ENCODE measurements around the gene PPP4R1. TPM values are rescaled to one million over a fixed set of nuclear protein-coding genes. Genes with fewer than 3 reads are reported as not detected.

Gene PPP4R1
- total RNA-seq, 1 experiment from 2014 or later, result 66.7 TPM

DNA sequence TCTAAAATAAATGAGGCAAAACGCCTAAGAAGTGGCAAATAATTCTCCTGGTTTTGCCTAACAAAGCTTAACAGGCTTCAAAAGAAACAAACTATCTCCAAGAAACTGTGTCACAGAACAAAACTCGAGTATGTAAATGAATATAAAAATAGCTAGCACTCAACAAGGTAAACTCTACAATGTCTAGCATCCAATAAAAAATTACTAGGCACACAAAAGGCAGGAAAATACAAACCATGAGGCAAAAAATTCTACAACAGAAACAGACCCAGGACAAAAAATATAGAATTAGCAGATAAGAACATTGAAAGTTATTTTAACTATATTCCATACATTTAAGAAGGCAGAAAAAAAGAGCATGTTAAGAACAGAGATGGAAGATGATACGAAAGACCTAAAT is 16.8 kb downstream of the PPP4R1 start:
- H3K79me2 ChIP-seq (ENCODE audit: insufficient read depth, low read length), result peaks cover 81% of the 10 kb centered on the region
- intact Hi-C loops (cut with micrococcal nuclease), result no loop called here
- no peaks in the 10 kb centered on the region for H3K27me3 ChIP-seq (ENCODE audit: insufficient read depth, low read length)
- no peak overlapping the region for H3K4me2 ChIP-seq (ENCODE audit: low read length)
- no peaks in the 10 kb centered on the region; the same call in 1 of the 2 replicates for H4K20me1 ChIP-seq (ENCODE audit: insufficient read depth)
- H3K4me1 ChIP-seq (ENCODE audit: control insufficient read depth in 1 of 2, insufficient read depth in 2 of 2, low read length in 2 of 2), result no peaks in the 10 kb centered on the region
- ChIA-PET POLR2A (no interaction called here), CTCF (interaction anchor here (1.3 kb wide), 1 partner anchor 15 kb away, joined by 3 read pairs; no protein-coding TSS in a partner anchor), RAD21 (ENCODE audit: low non-redundant PET in 1 of 2, low total read pairs in 2 of 2, uncharacterized antibody in 2 of 2, unreplicated experiment in 2 of 2) (no interaction called here)
- H3K9me2 ChIP-seq (ENCODE audit: insufficient read depth), result no peaks in the 10 kb centered on the region
- H3K36me3 ChIP-seq (ENCODE audit: control insufficient read depth in 1 of 2, insufficient read depth in 2 of 2, low read length in 2 of 2), result peaks cover 0 to 4% of the 10 kb centered on the region in 2 experiments; a peak in 1 of 4 replicates
- H2AFZ ChIP-seq (ENCODE audit: low read depth, low read length, poor library complexity, severe bottlenecking), result no peak overlapping the region
- no peak overlapping the region for H3K27ac ChIP-seq (ENCODE audit: low read depth, low read length)
- no peak overlapping the region for H3K9ac ChIP-seq (ENCODE audit: low read length)
- no peak overlapping the region for H3K4me3 ChIP-seq (replicated peaks in 1 of 2; ENCODE audit: low read depth in 1 of 2, low read length in 2 of 2)
- BruUV-seq (replicated peaks), result no TSS peak
- TF ChIP-seq, protein P1, sequence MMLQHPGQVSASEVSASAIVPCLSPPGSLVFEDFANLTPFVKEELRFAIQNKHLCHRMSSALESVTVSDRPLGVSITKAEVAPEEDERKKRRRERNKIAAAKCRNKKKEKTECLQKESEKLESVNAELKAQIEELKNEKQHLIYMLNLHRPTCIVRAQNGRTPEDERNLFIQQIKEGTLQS (IDR thresholded peaks at IDR 0.05), result no peak
- peaks cover 7 to 10% of the 10 kb centered on the region in 2 experiments; a peak in 3 of 4 replicates for H3K9me3 ChIP-seq (ENCODE audit: control insufficient read depth in 1 of 2, insufficient read depth in 1 of 2, low read depth in 1 of 2, low read length in 2 of 2)
- DNase-seq (ENCODE audit: low read depth, low spot score), result no peak
- ATAC-seq, result no peak

DNA sequence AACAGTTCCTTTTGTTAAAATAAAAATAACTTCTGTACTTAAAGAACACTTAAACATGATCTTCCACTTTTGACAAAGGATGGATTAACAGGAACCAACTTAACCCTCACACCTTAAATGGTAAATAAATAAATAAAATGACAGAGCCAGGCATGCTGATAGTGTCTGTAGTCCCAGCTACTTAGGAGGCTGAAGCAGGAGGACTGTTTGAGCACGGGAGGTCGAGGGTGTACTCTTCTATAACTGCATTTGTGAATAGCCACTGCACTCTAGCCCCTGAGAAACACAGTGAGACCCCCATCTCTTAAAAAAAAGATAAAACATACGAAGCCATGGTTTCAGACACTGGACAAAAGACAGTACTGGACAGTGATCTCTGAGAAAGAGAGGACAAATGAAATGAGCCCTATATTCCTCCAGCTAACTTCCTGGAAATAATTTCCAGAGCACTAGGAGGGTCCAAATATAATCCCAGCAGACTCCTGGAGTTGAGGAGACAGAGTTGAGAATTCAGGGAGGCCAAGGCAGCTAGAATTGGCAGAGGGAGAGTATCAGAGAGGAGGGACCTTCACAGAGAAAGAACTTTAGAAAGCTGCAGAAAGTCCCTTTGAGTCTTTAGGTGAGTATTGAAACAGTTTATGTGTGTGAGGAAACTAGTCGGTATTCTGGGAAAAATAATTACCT is 17.4 kb downstream of the PPP4R1 start:
- H3K27me3 ChIP-seq (ENCODE audit: insufficient read depth, low read length), result no peaks in the 10 kb centered on the region
- H3K9me3 ChIP-seq (ENCODE audit: control insufficient read depth in 1 of 2, insufficient read depth in 1 of 2, low read depth in 1 of 2, low read length in 2 of 2), result peaks cover 7 to 10% of the 10 kb centered on the region in 2 experiments; a peak in 3 of 4 replicates
- ChIA-PET RAD21 (ENCODE audit: low non-redundant PET in 1 of 2, low total read pairs in 2 of 2, uncharacterized antibody in 2 of 2, unreplicated experiment in 2 of 2) (interaction anchor here in 1 of 2 experiments (1.3 kb wide), 1 partner anchor 22 kb away, joined by 3 read pairs; no protein-coding TSS in a partner anchor), POLR2A (no interaction called here), CTCF (interaction anchor here (1.3 kb wide), 1 partner anchor 15 kb away, joined by 3 read pairs; no protein-coding TSS in a partner anchor)
- no peak overlapping the region for H3K4me2 ChIP-seq (ENCODE audit: low read length)
- H3K4me1 ChIP-seq (ENCODE audit: control insufficient read depth in 1 of 2, insufficient read depth in 2 of 2, low read length in 2 of 2), result no peaks in the 10 kb centered on the region
- no peak overlapping the region for H3K9ac ChIP-seq (ENCODE audit: low read length)
- intact Hi-C loops (cut with micrococcal nuclease), result no loop called here
- H2AFZ ChIP-seq (ENCODE audit: low read depth, low read length, poor library complexity, severe bottlenecking), result no peak overlapping the region
- no peak overlapping the region for H3K27ac ChIP-seq (ENCODE audit: low read depth, low read length)
- no peak overlapping the region for H3K4me3 ChIP-seq (replicated peaks in 1 of 2; ENCODE audit: low read depth in 1 of 2, low read length in 2 of 2)
- BruUV-seq (replicated peaks), result no TSS peak
- no peak for ATAC-seq
- no peaks in the 10 kb centered on the region; the same call in 1 of the 2 replicates for H4K20me1 ChIP-seq (ENCODE audit: insufficient read depth)
- peaks cover 0 to 4% of the 10 kb centered on the region in 2 experiments; a peak in 2 of 4 replicates for H3K36me3 ChIP-seq (ENCODE audit: control insufficient read depth in 1 of 2, insufficient read depth in 2 of 2, low read length in 2 of 2)
- DNase-seq (ENCODE audit: low read depth, low spot score), result no peak
- peaks cover 77% of the 10 kb centered on the region for H3K79me2 ChIP-seq (ENCODE audit: insufficient read depth, low read length)
- H3K9me2 ChIP-seq (ENCODE audit: insufficient read depth), result no peaks in the 10 kb centered on the region
- TF ChIP-seq SIN3A (IDR thresholded peaks at IDR 0.05; ENCODE audit: low read depth) (no peak), FOSL1 (IDR thresholded peaks at IDR 0.05; ENCODE audit: low read depth) (no peak), SRF (IDR thresholded peaks at IDR 0.05; ENCODE audit: low read depth) (no peak), CEBPB (IDR thresholded peaks at IDR 0.05; ENCODE audit: low read depth) (no peak), RAD21 (IDR thresholded peaks at IDR 0.05; ENCODE audit: low read depth) (no peak), YY1 (IDR thresholded peaks at IDR 0.05; ENCODE audit: extremely low read depth, insufficient replicate concordance, low read depth, low read length) (no peak), EGR1 (IDR thresholded peaks at IDR 0.05; ENCODE audit: low read depth) (no peak), EZH2 (IDR thresholded peaks at IDR 0.05) (no peak), POLR2AphosphoS5 (IDR thresholded peaks at IDR 0.05; ENCODE audit: low read depth, low read length) (no peak), POLR2A (IDR thresholded peaks at IDR 0.05; ENCODE audit: borderline replicate concordance, extremely low read depth, insufficient read depth, insufficient read length) (no peak)
- TF ChIP-seq, protein P2, sequence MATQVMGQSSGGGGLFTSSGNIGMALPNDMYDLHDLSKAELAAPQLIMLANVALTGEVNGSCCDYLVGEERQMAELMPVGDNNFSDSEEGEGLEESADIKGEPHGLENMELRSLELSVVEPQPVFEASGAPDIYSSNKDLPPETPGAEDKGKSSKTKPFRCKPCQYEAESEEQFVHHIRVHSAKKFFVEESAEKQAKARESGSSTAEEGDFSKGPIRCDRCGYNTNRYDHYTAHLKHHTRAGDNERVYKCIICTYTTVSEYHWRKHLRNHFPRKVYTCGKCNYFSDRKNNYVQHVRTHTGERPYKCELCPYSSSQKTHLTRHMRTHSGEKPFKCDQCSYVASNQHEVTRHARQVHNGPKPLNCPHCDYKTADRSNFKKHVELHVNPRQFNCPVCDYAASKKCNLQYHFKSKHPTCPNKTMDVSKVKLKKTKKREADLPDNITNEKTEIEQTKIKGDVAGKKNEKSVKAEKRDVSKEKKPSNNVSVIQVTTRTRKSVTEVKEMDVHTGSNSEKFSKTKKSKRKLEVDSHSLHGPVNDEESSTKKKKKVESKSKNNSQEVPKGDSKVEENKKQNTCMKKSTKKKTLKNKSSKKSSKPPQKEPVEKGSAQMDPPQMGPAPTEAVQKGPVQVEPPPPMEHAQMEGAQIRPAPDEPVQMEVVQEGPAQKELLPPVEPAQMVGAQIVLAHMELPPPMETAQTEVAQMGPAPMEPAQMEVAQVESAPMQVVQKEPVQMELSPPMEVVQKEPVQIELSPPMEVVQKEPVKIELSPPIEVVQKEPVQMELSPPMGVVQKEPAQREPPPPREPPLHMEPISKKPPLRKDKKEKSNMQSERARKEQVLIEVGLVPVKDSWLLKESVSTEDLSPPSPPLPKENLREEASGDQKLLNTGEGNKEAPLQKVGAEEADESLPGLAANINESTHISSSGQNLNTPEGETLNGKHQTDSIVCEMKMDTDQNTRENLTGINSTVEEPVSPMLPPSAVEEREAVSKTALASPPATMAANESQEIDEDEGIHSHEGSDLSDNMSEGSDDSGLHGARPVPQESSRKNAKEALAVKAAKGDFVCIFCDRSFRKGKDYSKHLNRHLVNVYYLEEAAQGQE (IDR thresholded peaks at IDR 0.05; ENCODE audit: low read depth), result no peak
- TF ChIP-seq, protein P1 (IDR thresholded peaks at IDR 0.05), result no peak
- TF ChIP-seq, protein P3, sequence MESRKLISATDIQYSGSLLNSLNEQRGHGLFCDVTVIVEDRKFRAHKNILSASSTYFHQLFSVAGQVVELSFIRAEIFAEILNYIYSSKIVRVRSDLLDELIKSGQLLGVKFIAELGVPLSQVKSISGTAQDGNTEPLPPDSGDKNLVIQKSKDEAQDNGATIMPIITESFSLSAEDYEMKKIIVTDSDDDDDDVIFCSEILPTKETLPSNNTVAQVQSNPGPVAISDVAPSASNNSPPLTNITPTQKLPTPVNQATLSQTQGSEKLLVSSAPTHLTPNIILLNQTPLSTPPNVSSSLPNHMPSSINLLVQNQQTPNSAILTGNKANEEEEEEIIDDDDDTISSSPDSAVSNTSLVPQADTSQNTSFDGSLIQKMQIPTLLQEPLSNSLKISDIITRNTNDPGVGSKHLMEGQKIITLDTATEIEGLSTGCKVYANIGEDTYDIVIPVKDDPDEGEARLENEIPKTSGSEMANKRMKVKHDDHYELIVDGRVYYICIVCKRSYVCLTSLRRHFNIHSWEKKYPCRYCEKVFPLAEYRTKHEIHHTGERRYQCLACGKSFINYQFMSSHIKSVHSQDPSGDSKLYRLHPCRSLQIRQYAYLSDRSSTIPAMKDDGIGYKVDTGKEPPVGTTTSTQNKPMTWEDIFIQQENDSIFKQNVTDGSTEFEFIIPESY (IDR thresholded peaks at IDR 0.05; ENCODE audit: extremely low read depth, insufficient replicate concordance, low read length), result no peak

Data from HCT116 (cell line).